GM10847 (cell line): ENCODE measurements around the gene USP34.

ENCODE experiments used
- POLR2A ChIP-seq: IDR thresholded peaks from 2 replicates; pipeline ENCODE4 v1.6.1; 2011; ENCODE audit not compliant: insufficient read length; ENCODE audit errors: extremely low read depth

The USP34 gene

DNA sequence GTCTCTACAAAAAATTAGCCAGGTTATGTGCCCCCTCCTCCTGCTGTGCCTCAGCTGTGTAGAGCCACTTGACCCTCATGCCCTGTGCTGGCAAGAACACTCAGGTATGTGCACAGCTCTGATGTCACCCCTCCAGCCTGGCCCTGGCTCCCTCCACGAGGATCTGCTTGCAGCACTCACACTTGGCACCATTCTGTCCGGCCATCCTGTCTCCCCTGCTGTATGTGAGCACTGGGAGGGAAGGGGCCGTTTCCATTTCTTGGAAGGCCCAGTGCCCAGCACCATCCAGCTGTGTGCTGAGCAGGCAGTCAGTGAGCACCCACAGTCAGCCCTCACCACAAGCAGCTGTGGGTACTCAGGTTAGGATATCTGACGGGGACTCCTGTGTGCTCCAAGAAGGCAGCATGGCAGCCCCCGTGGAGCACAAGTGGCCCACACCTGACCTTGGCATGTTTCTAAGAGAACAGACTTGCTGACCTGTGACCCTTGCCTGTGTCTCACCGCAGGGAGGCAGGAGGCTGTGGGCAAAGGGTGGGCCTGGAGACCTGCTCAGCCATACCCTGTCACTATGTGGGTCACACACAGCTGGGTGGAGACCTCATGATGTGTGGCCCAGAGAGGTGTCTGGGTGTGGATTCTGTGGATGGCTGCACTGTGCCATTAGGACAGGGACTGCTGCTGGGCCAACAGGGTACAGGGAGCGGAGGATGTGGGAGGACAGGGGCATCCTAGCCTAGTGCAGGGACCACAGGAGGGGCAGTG is 31.5 kb downstream of the USP34 start:
- TF ChIP-seq POLR2A, result no peak

GRCh38 chr2:61438670-61439069 is 32.2 kb downstream of the USP34 start:
- no peak for TF ChIP-seq POLR2A

DNA sequence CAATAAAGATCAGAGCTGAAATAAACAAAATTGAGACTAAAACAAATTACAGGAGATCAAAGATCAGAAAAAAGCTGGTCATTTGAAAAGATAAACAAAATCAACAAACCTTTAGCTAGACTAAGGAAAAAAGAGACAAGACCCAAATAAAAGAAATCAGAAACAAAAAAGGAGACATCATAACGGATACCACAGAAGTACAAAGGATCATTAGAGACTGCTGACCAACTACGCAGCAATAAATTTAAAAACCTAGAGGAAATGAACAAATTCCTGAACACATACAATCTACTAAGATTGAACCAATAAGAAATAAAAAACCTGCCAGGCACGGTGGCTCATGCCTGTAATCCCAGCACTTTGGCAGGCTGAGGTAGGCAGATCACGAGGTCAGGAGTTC is 33.7 kb downstream of the USP34 start:
- no peak for TF ChIP-seq POLR2A

DNA sequence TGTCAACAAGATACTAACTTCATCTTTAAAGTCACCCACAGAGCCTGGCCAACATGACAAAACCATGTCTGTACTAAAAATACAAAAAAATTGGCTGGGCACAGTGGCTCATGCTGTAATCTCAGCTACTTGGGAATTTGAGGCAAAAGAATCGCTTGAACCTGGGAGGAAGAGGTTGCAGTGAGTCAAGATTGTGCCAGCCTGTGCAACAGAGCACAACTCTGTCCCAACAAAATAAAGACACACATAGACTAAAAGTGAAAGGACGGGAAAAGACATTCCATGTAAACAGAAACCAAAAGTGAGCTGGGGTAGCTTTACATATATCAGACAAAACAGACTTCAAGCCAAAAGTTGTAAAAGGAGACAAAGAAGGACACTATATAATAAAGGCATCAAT is 34.8 kb downstream of the USP34 start:
- TF ChIP-seq POLR2A, result no peak

DNA sequence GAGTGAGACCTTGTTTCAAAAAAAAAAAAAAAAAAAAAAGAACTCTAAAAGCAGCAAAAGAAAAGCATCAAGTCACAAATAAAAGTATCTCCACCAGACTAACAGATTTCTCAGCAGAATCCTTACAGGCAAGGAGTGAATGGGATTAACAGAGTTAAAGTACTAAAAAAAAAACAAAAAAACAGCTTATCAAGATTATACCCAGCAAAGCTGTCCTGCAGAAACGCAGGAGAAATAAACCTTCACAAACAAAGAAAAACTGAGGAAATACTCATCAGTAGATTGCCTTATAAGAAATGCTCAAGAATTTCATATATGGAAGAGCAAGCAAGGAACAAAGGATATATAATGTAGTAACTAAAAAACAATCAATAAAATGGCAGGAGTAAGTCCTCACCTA is 35.6 kb downstream of the USP34 start:
- TF ChIP-seq POLR2A, result no peak

GRCh38 chr2:61434314-61434713 is 36.6 kb downstream of the USP34 start:
- TF ChIP-seq POLR2A, result no peak

- TF ChIP-seq POLR2A, result no peak
These were observed 37.3 kb downstream of the USP34 start for GRCh38 chr2:61433606-61434005.

GRCh38 chr2:61432990-61433389 is 37.9 kb downstream of the USP34 start:
- TF ChIP-seq POLR2A, result no peak

DNA sequence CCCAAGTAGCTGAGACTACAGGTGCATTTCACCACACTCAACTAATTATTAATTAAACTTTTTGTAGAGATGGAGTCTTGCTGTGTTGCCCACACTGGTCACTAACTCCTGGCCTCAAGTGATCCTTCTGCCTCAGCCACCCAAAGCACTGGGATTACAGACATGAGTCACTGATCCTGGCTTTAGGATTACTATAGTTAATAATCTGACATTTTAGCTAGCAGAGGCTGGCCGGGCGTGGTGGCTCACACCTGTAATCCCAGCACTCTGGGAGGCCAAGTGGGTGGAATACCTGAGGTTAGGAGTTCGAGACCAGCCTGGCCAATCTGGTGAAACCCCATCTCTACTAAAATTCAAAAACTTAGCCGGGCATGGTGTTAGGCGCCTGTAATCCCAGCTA is 39.5 kb downstream of the USP34 start:
- TF ChIP-seq POLR2A, result no peak

DNA sequence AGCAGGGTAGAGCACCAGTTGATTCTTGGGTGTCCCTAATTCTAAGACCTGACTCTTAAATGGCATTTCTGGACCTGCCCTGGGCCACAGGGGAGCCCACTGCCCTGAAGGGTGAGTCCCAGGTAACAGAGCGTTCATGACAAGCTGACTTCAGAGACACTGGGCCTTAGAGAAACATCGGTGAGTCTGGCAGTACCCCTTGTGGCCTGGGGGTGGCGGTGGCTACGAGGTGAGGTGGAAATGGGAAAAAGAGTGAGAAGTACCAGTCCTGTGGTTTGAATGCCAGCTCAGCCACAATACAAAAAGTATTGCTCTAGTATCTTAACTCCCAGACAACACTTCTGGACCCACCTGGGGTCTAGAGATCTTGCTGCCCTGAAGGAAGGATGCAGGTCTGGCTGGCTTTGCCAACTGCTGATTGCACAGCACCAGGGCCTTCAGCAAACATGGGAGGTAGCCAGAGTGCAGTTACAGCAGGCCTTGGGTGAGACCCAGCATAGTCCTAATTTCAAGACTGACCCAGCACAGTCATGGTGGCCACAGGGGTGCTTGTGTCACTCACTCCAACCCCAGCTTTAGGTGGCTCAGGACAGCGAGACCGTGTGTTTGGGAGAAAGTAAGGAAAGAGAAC is 44.5 kb downstream of the USP34 start:
- no peak for TF ChIP-seq POLR2A

GRCh38 chr2:61425605-61426155 is 45.2 kb downstream of the USP34 start:
- no peak for TF ChIP-seq POLR2A

- TF ChIP-seq POLR2A, result no peak
These were observed 47.2 kb downstream of the USP34 start for GRCh38 chr2:61423714-61424113.

DNA sequence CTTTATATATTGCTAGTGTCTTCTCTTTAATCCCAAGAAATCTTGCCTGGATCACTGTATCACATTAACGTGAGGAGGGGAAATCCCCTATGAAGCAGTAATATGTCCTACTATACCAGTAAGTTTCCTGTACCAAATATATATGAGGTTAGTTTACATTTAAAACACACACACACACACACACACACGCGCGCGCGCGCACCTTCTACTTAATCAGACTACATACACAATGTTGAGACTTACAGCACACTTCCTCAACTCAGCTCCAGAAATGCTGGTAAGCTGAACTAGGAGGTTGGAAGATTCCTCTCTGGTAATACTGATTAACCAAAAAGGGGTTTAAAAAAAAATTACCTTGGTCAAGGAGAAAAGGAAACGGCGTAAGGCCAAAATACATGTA is 49.3 kb downstream of the USP34 start:
- no peak for TF ChIP-seq POLR2A

GRCh38 chr2:61420991-61421544 is 49.8 kb downstream of the USP34 start:
- no peak for TF ChIP-seq POLR2A

GRCh38 chr2:61419570-61419969 is 51.3 kb downstream of the USP34 start:
- no peak for TF ChIP-seq POLR2A

GRCh38 chr2:61419129-61419528 is 51.8 kb downstream of the USP34 start:
- no peak for TF ChIP-seq POLR2A

DNA sequence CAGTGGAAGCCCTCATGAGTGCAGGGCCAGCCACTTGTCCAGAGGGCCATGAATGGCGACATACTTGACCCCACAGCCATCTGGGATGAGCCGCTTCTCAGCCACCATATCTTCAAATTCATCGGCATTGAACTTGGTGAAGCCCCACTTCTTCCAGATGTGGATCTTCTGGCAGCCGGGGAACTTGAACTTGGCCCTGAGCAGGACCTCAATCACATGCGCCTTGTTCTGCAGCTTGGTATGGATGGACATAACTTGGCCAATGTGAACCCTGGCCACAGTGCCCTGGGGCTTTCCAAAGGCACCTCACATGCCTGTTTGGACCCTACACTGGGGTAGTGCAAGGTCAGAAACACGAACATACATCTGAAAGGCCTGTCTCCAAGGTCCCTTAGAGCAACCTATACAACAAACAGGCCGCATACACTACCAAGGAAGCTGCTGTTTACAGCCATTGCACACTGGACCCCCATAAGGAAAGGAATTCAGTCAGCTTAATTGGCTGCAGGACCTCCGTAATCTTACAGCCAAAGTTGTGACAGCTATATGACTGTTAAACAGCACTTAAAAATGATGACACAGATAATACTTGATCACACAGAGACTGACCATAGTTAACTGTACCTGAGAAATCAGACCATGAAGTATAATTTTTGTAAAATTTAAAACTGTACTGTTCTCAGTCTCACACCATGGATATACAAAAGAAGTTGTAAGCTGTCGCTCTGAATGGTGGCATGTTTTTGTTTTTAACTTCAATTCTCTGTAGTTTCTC is 53.8 kb downstream of the USP34 start:
- TF ChIP-seq POLR2A, result no peak
